Measurements from ENCODE around the gene PLPPR1.

The PLPPR1 gene

DNA sequence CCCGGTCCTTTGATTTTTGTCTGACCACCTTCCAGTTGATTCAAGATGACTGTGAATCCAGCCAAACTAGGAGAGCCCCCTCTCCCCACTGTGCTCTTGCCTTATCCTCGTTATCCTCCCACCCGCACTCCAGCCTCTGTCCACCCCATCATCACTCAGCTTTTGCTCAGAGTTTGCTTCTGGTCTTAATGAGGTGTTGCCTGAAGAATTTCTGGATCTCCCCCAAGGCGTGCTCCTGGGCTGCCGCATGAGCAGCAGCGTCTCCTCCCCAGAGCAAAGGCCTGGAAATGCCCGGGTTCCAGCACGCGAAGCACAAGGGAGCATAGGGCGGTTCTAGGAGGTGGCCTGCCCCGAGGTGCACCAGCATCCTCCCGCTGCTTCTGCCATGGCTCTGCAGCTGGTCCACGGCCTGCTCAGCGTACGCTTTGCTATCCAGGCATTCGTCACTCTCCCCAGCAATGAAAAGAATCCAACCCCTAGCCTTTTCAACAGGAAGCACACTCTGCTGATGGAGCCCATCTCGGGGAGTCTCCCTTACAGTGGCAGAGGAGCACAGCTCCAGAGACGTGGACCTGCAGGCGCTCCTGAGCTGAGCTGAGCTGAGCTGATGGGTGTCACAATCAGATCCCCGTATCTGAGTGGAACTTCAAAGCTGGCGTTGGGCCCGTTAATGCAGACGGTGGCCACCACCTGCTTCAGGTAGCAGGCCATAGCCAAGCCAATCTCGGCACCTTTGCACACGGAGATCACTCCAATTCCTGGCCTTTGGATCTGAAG lies 305.6 kb downstream of the PLPPR1 start:
- ChIA-PET CTCF (interaction anchor here (1.3 kb wide), 1 partner anchor 21 kb away, joined by 3 read pairs; no protein-coding TSS in a partner anchor), POLR2A (no interaction called here)
- H3K4me3 ChIP-seq (ENCODE audit: low read depth, low read length) = no peak overlapping the region
- no peak for DNase-seq (ENCODE audit: low read depth, low spot score)
- TF ChIP-seq, protein P1, sequence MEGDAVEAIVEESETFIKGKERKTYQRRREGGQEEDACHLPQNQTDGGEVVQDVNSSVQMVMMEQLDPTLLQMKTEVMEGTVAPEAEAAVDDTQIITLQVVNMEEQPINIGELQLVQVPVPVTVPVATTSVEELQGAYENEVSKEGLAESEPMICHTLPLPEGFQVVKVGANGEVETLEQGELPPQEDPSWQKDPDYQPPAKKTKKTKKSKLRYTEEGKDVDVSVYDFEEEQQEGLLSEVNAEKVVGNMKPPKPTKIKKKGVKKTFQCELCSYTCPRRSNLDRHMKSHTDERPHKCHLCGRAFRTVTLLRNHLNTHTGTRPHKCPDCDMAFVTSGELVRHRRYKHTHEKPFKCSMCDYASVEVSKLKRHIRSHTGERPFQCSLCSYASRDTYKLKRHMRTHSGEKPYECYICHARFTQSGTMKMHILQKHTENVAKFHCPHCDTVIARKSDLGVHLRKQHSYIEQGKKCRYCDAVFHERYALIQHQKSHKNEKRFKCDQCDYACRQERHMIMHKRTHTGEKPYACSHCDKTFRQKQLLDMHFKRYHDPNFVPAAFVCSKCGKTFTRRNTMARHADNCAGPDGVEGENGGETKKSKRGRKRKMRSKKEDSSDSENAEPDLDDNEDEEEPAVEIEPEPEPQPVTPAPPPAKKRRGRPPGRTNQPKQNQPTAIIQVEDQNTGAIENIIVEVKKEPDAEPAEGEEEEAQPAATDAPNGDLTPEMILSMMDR (IDR thresholded peaks at IDR 0.05; ENCODE audit: insufficient read depth, low read length, missing control alignments) = no peak

GRCh38 chr9:101336091-101336490 lies 307.6 kb downstream of the PLPPR1 start:
- CTCF ChIA-PET = no interaction called here
- POLR2A ChIA-PET = no interaction called here
- H3K4me3 ChIP-seq (ENCODE audit: low read depth, low read length) = no peak overlapping the region
- DNase-seq (ENCODE audit: low read depth, low spot score) = no peak
- TF ChIP-seq, protein P1 (IDR thresholded peaks at IDR 0.05; ENCODE audit: insufficient read depth, low read length, missing control alignments) = no peak

GRCh38 chr9:101337237-101337636 lies 308.7 kb downstream of the PLPPR1 start:
- ChIA-PET CTCF (no interaction called here), POLR2A (no interaction called here)
- H3K4me3 ChIP-seq (ENCODE audit: low read depth, low read length) = no peak overlapping the region
- no peak for DNase-seq (ENCODE audit: low read depth, low spot score)
- TF ChIP-seq, protein P1 (IDR thresholded peaks at IDR 0.05; ENCODE audit: insufficient read depth, low read length, missing control alignments) = no peak

- no peak for DNase-seq (ENCODE audit: low read depth, low spot score)
- no peak overlapping the region for H3K4me3 ChIP-seq (ENCODE audit: low read depth, low read length)
- POLR2A ChIA-PET = no interaction called here
- TF ChIP-seq, protein P1 (IDR thresholded peaks at IDR 0.05; ENCODE audit: insufficient read depth, low read length, missing control alignments) = no peak
- CTCF ChIA-PET = no interaction called here
Measured at GRCh38 chr9:101341958-101342357, 313.4 kb downstream of the PLPPR1 start.

DNA sequence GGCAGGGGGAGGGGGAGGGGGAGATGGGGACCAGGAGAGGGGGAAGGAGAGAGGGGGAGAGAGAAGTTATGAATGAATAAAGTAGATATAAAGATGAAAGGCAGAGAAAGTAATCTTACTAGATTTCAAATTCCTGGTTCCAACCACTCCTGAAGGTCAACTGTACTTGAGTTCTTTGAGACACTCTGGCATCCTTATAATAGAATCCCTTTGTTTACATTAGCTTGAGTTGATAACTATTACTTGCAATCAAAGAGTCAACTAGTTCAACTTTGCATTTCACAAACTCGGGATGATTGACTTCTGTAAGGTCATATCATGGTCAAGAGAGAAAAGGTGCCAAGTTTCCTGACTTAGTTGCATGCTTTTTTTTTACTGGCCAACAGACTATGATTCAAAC lies 314.1 kb downstream of the PLPPR1 start:
- TF ChIP-seq, protein P1 (IDR thresholded peaks at IDR 0.05; ENCODE audit: insufficient read depth, low read length, missing control alignments) = no peak
- POLR2A ChIA-PET = no interaction called here
- H3K4me3 ChIP-seq (ENCODE audit: low read depth, low read length) = no peak overlapping the region
- DNase-seq (ENCODE audit: low read depth, low spot score) = no peak
- CTCF ChIA-PET = no interaction called here

GRCh38 chr9:101350285-101350684 lies 321.8 kb downstream of the PLPPR1 start:
- no peak for DNase-seq (ENCODE audit: low read depth, low spot score)
- TF ChIP-seq, protein P1 (IDR thresholded peaks at IDR 0.05; ENCODE audit: insufficient read depth, low read length, missing control alignments) = no peak
- no peak overlapping the region for H3K4me3 ChIP-seq (ENCODE audit: low read depth, low read length)
- ChIA-PET POLR2A (no interaction called here), CTCF (no interaction called here)

Measured in AG04449 (cell line).